Measurements from ENCODE around the gene FSIP2.

FSIP2 gene

GRCh38 chr2:185823773-185824172, 85.2 kb downstream of the FSIP2 start:
- no peak for DNase-seq (ENCODE audit: low read depth)
- no peak for TF ChIP-seq CTCF (IDR thresholded peaks at IDR 0.05; ENCODE audit: control insufficient read depth, extremely low read depth, insufficient read depth)
- H3K4me3 ChIP-seq (ENCODE audit: low read depth, low read length) = no peak overlapping the region

DNA sequence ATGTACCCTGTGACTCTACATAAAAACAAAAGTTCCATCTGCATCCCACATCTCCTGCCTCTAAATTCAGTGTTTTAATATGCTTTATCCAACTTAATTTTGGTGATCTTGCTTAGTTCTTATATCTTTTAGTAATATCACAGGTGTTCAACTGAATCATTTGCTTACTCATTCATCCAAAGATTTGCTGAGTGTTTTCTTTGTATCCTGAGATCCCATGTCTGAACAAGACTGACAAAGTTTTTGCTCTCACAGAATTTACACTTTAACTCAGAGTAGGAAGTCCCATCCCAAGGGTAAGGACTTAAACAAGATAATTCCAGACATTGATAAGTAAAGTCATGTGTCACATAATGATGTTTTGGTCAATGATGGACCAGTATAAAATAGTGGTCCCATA, 87.0 kb downstream of the FSIP2 start:
- no peak overlapping the region for H3K4me3 ChIP-seq (ENCODE audit: low read depth, low read length)
- no peak for DNase-seq (ENCODE audit: low read depth)
- no peak for TF ChIP-seq CTCF (IDR thresholded peaks at IDR 0.05; ENCODE audit: control insufficient read depth, extremely low read depth, insufficient read depth)

DNA sequence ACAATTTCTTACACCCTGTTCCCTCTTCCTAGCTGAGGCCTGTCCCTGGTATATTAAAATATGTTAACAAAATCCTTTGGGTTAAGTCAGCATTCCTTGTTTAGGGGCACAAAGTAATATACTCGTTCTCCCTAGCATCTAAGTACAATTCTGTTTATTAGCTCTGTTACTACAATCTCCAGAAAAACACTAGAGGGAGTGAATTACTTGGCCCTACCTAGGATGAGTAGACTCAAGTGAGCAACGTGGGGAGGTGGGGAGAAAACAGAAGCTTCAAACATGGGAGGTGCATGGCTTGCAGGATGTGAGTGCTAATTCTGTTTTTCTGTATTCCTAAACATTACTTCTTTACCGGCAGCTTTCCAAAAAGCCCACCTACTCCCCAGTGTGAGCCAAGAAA, 89.7 kb downstream of the FSIP2 start:
- DNase-seq (ENCODE audit: low read depth) = no peak
- H3K4me3 ChIP-seq (ENCODE audit: low read depth, low read length) = no peak overlapping the region
- peak; percentile 23; the same call in 1 of the 2 replicates for TF ChIP-seq CTCF (IDR thresholded peaks at IDR 0.05; ENCODE audit: control insufficient read depth, extremely low read depth, insufficient read depth)

- H3K4me3 ChIP-seq (ENCODE audit: low read depth, low read length) = no peak overlapping the region
- DNase-seq (ENCODE audit: low read depth) = no peak
- TF ChIP-seq CTCF (IDR thresholded peaks at IDR 0.05; ENCODE audit: control insufficient read depth, extremely low read depth, insufficient read depth) = no peak
These were observed 95.3 kb downstream of the FSIP2 start for GRCh38 chr2:185833864-185834263.

GRCh38 chr2:185835974-185836373, 97.4 kb downstream of the FSIP2 start:
- no peak for TF ChIP-seq CTCF (IDR thresholded peaks at IDR 0.05; ENCODE audit: control insufficient read depth, extremely low read depth, insufficient read depth)
- DNase-seq (ENCODE audit: low read depth) = no peak
- H3K4me3 ChIP-seq (ENCODE audit: low read depth, low read length) = no peak overlapping the region

GRCh38 chr2:185854885-185855284, 116.3 kb downstream of the FSIP2 start:
- TF ChIP-seq CTCF (IDR thresholded peaks at IDR 0.05; ENCODE audit: control insufficient read depth, extremely low read depth, insufficient read depth) = no peak
- DNase-seq (ENCODE audit: low read depth) = no peak
- no peak overlapping the region for H3K4me3 ChIP-seq (ENCODE audit: low read depth, low read length)

DNA sequence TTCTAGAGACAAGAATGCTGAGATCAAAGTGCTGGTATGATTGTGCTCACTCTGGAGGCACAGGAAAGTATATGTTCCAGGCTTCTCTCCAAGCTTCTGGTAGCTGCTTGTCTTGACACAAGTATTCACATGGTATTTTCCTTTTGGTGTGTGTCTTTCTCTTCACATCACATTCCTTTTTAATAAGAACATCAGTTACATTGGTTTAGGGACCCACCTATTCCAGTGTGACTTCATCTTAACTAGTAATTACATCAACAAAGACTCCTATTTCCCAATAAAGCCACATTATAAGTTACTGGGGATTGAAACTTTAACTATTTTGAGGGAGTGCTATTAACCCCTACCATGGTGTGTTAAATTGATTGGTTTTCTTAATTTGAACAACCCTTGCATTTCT, 119.1 kb downstream of the FSIP2 start:
- TF ChIP-seq CTCF (IDR thresholded peaks at IDR 0.05; ENCODE audit: control insufficient read depth, extremely low read depth, insufficient read depth) = no peak
- DNase-seq (ENCODE audit: low read depth) = no peak
- no peak overlapping the region for H3K4me3 ChIP-seq (ENCODE audit: low read depth, low read length)

Measured in LNCaP clone FGC (cell line).